Skin epidermis (tissue), 12 donors: Measurements from ENCODE around the gene SUB1.
"Not testable (repeated sequence)": the region's sequence is repeated elsewhere in the genome, so short reads cannot be mapped to it uniquely, and the experiment has no call there.

Experiments
- H3K27ac ChIP-seq, 21 experiments: fragments of 200-600 bp; sonication (generic) in 11 of 21; one replicate each; pipeline ENCODE4 v1.5.0; 2020; ENCODE audit warnings: mild to moderate bottlenecking in 3 of 21, inconsistent platforms in 2 of 21, moderate library complexity in 2 of 21
- H3K4me3 ChIP-seq, 7 experiments: fragments of 200-600 bp; sonication (generic) in 2 of 7; one replicate each; pipeline ENCODE4 v1.5.0; 2020; ENCODE audit warnings: inconsistent platforms in 2 of 7, mild to moderate bottlenecking in 2 of 7, moderate library complexity in 1 of 7

SUB1 gene

DNA sequence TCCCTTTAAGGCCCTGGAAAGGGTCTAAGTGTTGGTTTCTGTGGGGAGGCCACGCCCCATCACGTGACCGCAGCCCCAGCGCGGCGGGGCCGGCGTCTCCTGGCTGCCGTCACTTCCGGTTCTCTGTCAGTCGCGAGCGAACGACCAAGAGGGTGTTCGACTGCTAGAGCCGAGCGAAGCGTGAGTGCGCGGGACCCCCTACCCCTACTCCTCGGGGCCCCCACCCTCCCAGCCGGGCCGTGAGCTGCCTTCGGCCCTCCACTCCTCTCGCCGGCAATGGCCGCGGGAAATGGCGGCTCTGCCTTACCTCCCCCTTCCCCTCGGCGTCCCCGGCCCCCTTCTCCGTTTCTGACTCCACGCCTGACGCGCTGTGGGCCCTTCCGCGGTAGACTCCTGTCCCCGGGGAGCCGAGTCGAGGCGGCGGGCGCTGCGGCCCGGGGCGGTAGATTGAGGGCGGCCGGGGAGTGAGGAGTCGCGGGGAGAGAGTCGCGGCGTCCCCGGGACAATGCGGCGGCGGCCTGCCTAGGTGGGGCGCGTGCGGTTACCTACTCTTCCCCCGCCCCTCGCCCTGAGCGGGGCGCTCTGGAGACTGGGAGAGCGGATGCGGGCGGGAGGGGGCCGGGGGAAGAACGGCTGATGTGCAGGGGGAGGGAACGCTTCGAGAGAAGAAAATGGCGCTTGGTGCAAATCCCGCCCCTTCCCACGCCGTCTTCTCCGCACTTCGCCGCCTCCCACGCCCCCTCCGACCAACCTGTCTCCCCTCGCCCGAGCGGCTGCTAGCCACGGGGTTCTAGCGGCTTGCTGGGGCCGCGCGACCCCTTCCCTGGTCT is at the start of gene SUB1:
Gene SUB1, plus strand, starts transcription at position 112 of the 830 bp plus-strand sequence. CDS start 2,956 bp downstream, outside the sequence.
- Histone ChIP-seq H3K4me3 (peak within 1 kb of the TSS; percentile 89 to 100 (median 96)), H3K27ac (peak within 1 kb of the TSS; percentile 98 to 100 (median 99))

GRCh38 chr5:32536246-32536645 is 49.1 kb upstream of the SUB1 start:
- peak overlapping the region in 2 of 21 experiments; percentile 7 to 68 for H3K27ac ChIP-seq
- H3K4me3 ChIP-seq, result no peak overlapping the region

DNA sequence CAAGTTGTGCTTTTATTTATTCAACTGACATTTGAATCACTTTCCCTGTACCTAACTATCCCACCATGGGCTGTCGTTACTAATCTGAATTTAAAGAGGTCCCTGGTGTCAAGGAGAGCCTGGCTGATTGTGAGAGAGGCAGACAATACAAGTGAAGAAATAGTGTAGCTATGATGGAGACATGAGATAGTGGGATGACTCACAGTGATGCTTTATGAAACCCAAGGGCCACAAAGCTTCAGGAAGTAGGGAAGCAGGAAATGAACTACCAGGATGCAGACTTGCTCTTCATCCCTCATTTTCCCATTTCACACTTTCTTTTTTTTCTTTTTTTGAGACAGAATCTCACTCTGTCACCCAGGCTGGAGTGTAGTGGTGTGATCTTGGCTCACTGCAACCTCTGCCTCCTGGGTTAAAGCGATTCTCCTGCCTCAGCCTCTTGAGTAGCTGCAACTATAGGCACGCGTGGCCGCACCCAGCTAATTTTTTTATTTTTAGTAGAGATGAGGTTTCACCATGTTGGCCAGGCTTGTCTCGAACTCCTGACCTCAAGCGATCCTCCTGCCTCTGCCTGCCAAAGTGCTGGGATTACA is 47.8 kb upstream of the SUB1 start:
- not testable (repeated sequence) for H3K4me3 ChIP-seq
- peak overlapping the region in 6 of 21 experiments; percentile 22 to 68 (median 63) for H3K27ac ChIP-seq

DNA sequence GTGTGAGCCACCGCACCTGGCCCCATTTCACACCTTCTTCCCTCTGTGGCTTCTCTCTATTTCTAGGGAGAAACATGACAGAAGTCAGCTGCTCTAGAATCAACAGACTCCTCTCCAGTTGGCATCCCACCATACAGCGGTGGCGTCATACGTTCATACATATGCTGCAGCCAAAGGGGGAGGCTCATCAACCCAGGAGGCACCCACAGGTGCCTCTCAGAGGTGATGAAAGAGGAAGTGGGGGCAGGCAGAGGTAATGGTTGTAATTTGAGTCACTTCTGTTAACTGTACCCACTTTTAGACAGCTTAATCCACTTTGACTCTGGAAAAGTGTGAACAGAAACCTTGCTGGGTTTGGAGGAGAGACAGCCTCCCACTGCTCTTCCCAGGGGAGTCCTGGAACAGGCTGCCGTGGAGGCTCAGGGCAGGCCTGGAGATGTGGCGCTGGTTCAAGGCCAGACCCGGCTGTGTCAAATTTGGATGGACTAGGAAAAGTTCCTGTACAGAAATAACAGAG is 47.3 kb upstream of the SUB1 start:
- Histone ChIP-seq H3K4me3 (no peak overlapping the region), H3K27ac (peak overlapping the region in 6 of 21 experiments; percentile 22 to 68 (median 63))

- Histone ChIP-seq H3K4me3 (no peak overlapping the region), H3K27ac (peak overlapping the region in 2 of 21 experiments; percentile 25 to 63)
Observed at GRCh38 chr5:32539981-32540845, 45.1 kb upstream of the SUB1 start.

GRCh38 chr5:32541241-32541640 is 44.1 kb upstream of the SUB1 start:
- Histone ChIP-seq H3K27ac (peak overlapping the region in 2 of 21 experiments; percentile 2 to 9), H3K4me3 (no peak overlapping the region)

GRCh38 chr5:32542216-32543059 is 42.9 kb upstream of the SUB1 start:
- Histone ChIP-seq H3K4me3 (no peak overlapping the region), H3K27ac (peak overlapping the region in 2 of 21 experiments; percentile 13 to 62)

DNA sequence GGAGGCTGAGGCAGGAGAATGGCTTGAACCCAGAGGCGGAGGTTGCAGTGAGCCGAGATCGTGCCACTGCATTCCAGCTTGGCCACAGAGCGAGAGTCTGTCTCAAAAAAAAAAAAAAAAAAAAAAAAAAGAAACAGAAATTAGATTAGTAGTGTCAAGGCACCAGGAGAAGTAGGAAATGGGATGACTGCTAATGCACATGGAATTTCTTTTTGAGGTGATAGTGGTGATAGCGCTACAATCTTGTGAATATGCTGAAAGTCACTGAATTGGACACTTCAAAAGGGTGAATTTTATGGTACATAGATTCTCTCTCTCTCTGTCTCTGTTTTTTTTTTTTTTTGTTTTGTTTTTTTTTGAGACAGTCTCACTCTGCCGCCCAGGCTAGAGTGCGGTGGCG is 42.1 kb upstream of the SUB1 start:
- no peak overlapping the region for H3K27ac ChIP-seq

GRCh38 chr5:32545102-32545800 is 40.1 kb upstream of the SUB1 start:
- Histone ChIP-seq H3K4me3 (no peak overlapping the region), H3K27ac (peak overlapping the region in 1 of 21 experiments; percentile 10)

More for the DNA sequence above, 42.1 kb upstream of the SUB1 start:
- no peak overlapping the region for H3K4me3 ChIP-seq

- H3K27ac ChIP-seq, result no peak overlapping the region
Observed at GRCh38 chr5:32551194-32551593, 34.2 kb upstream of the SUB1 start.

DNA sequence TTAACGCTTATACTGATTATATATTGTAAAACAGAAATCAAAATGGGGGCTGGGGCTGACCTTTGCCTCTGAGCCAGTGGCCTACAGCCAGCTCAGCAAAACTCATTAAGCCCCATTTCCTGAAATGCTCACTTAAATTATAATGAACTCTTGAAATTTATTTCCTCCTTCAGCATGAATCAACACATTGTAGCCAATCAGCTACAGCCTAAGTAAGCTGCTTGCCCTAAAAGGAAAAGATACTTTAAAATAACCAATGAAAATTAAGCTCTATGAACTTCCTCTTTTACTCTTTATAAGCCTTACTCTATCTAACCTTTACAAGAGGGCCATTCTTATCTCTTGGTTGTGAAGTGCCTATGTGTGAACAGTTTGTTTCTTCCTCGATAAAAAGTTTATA is 33.5 kb upstream of the SUB1 start:
- H3K27ac ChIP-seq, result no peak overlapping the region
- no peak overlapping the region for H3K4me3 ChIP-seq

More at GRCh38 chr5:32551194-32551593, 34.2 kb upstream of the SUB1 start:
- no peak overlapping the region for H3K4me3 ChIP-seq

GRCh38 chr5:32552491-32552890 is 32.9 kb upstream of the SUB1 start:
- H3K27ac ChIP-seq, result not testable (repeated sequence)

GRCh38 chr5:32552936-32553335 is 32.4 kb upstream of the SUB1 start:
- Histone ChIP-seq H3K4me3 (no peak overlapping the region), H3K27ac (no peak overlapping the region)

More at GRCh38 chr5:32552491-32552890, 32.9 kb upstream of the SUB1 start:
- not testable (repeated sequence) for H3K4me3 ChIP-seq

- H3K27ac ChIP-seq, H3K4me3 ChIP-seq: not testable (repeated sequence)
Observed at GRCh38 chr5:32554181-32554780, 31.1 kb upstream of the SUB1 start.

DNA sequence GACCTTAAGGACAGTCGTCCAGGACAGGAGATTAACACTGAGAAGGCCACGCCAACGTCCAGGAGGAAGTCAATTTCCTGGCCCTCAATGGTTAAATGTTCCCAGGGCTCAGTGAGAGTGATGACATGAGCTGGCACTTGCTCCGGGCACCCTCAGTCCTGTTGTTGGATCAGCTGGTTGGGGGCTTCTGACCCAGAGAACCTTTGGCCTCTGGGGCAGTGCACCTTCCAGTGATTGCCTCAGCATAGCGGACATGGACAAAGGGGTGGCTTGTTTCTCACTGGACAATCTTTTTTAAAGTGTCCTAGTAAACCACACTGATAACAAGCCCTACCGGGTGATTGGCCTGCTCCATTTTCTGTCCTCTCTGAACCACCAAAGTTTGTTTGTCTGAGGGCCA is 28.8 kb upstream of the SUB1 start:
- H3K4me3 ChIP-seq, H3K27ac ChIP-seq: not testable (repeated sequence)

DNA sequence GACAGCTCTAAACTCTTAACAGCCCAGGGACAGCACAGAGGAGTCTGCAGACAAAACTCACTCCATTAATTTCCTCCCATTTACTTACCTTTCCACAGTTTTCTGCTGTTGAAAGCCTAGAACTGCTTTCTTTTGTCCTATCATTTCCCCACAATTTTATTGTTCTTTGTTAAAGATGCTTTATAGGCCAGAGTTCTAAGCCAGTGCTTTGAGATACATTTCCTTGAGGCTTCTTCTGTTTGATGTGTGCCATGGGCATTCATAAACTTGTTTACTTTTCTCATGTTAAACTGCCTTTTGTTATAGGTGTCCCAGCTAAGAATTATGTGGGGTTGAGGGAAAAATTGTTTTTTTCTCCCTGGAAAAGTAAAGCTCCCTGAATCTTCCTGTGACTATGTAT is 25.9 kb upstream of the SUB1 start:
- no peak overlapping the region for H3K27ac ChIP-seq
- H3K4me3 ChIP-seq, result no peak overlapping the region

DNA sequence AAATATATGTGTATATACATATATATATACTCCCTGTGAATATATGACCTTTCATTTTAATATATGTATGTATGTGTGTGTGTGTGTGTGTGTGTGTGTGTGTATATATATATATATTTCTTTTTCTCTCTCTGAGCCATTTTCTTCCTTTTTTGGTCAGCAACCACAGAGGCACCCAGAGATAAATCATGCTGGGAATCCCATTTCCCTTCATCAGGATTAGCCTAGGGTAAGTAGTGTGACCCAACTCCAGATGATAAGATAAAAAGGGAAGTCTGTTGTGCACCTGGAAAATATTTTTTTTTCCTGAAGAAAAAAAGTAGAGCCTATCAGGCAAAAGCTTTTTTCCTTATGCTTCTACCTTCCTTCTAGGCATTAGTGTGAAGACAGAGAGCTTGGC is 25.4 kb upstream of the SUB1 start:
- H3K4me3 ChIP-seq, result no peak overlapping the region
- no peak overlapping the region for H3K27ac ChIP-seq

DNA sequence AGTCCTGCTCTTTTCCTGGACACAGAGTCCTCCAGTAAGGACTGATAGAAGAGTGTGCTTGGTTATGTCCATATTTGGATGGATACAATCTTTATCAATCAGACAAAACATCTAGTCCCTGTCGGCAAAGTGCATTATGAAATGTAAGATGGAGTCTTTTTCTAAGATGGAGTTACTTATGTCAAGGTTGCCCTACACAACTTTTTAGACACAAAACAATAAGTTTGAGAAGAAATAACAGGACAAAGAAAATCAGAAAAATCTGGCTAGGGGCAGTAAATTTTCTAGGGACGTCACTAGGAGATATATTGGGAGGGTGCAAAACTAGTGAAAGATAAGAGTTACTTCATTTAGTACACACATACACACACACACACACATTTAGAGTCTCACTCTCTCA is 23.3 kb upstream of the SUB1 start:
- Histone ChIP-seq H3K4me3 (no peak overlapping the region), H3K27ac (no peak overlapping the region)
